ENCODE results near the gene EPAS1.

GRCh38 chr2:46366668-46367052 lies 69.5 kb downstream of the EPAS1 start:
- no peak for TF ChIP-seq CTCF (conservative IDR thresholded peaks at IDR 0.05; ENCODE audit: low read depth, low read length)
- no peak for TF ChIP-seq EZH2 (IDR thresholded peaks at IDR 0.05; ENCODE audit: low read length, unreplicated experiment)
- TF ChIP-seq EZH2phosphoT487 (IDR thresholded peaks at IDR 0.05; ENCODE audit: borderline replicate concordance, low read length), result no peak
